H9 (cell line): ENCODE data around the gene MPV17L2. TPM values are rescaled to one million over a fixed set of nuclear protein-coding genes. Genes with fewer than 3 reads are reported as not detected.

Experiments
- DNase-seq: peaks from one replicate; pipeline ENCODE4 v3.0.0-alpha.2; 2017
- H2AFZ ChIP-seq: one replicate; pipeline ENCODE4 v1.6.1; 2013; ENCODE audit warnings: mild to moderate bottlenecking, low read length, control low read depth, moderate library complexity
- H2AK5ac ChIP-seq: 2 replicates; pipeline ENCODE4 v1.6.1; 2013; ENCODE audit warnings: low read length, control low read depth, mixed read lengths; ENCODE audit not compliant: insufficient read length
- H2BK120ac ChIP-seq: one replicate; pipeline ENCODE4 v1.6.1; 2013; ENCODE audit warnings: low read depth, mild to moderate bottlenecking, low read length, control low read depth, inconsistent platforms; ENCODE audit not compliant: poor library complexity, severe bottlenecking
- H2BK12ac ChIP-seq: 2 replicates; pipeline ENCODE4 v1.6.1; 2013; ENCODE audit warnings: low read length, control low read depth, mixed read lengths, low read depth; ENCODE audit not compliant: insufficient read length
- H2BK15ac ChIP-seq: 2 replicates; pipeline ENCODE4 v1.6.1; 2013; ENCODE audit warnings: low read depth, low read length, control low read depth
- H2BK20ac ChIP-seq: one replicate; pipeline ENCODE4 v1.6.1; 2013; ENCODE audit warnings: low read depth, mild to moderate bottlenecking, low read length, control low read depth, inconsistent platforms; ENCODE audit not compliant: poor library complexity, severe bottlenecking
- H2BK5ac ChIP-seq: 2 replicates; pipeline ENCODE4 v1.6.1; 2013; ENCODE audit warnings: low read length, control low read depth, mixed read lengths; ENCODE audit not compliant: insufficient read length
- H3K14ac ChIP-seq: 2 replicates; pipeline ENCODE4 v1.6.1; 2013; ENCODE audit warnings: low read length, control low read depth; ENCODE audit not compliant: insufficient read depth
- H3K18ac ChIP-seq: 2 replicates; pipeline ENCODE4 v1.6.1; 2013; ENCODE audit warnings: low read depth, mild to moderate bottlenecking, mixed read lengths, low read length, control low read depth; ENCODE audit not compliant: insufficient read length
- H3K23ac ChIP-seq: 2 replicates; pipeline ENCODE4 v1.6.1; 2013; ENCODE audit warnings: low read length, control low read depth, mixed read lengths, low read depth; ENCODE audit not compliant: insufficient read length
- H3K23me2 ChIP-seq: 2 replicates; pipeline ENCODE4 v1.6.1; 2013; ENCODE audit warnings: low read depth, mild to moderate bottlenecking, mixed read lengths, low read length, control low read depth; ENCODE audit not compliant: insufficient read length, poor library complexity, severe bottlenecking
- H3K27ac ChIP-seq: 2 replicates; pipeline ENCODE4 v1.5.1; 2013; ENCODE audit warnings: low read length, control low read depth, mixed read lengths, low read depth; ENCODE audit not compliant: insufficient read length
- H3K27me3 ChIP-seq: 2 replicates; pipeline ENCODE4 v1.6.1; 2013; ENCODE audit warnings: low read length, control low read depth, inconsistent platforms; ENCODE audit not compliant: insufficient read depth
- H3K4ac ChIP-seq: 2 replicates; pipeline ENCODE4 v1.6.1; 2013; ENCODE audit warnings: low read depth, mild to moderate bottlenecking, control low read depth, inconsistent platforms, low read length, moderate library complexity
- H3K4me1 ChIP-seq: 2 replicates; pipeline ENCODE4 v1.6.1; 2013; ENCODE audit warnings: low read length, control low read depth, inconsistent platforms; ENCODE audit not compliant: insufficient read depth
- H3K4me2 ChIP-seq: 2 replicates; pipeline ENCODE4 v1.6.1; 2013; ENCODE audit warnings: low read length, control low read depth, mixed read lengths; ENCODE audit not compliant: insufficient read length, insufficient read depth
- H3K56ac ChIP-seq: 2 replicates; pipeline ENCODE4 v1.6.1; 2013; ENCODE audit warnings: low read depth, mild to moderate bottlenecking, mixed read lengths, low read length, control low read depth; ENCODE audit not compliant: insufficient read length
- H3K79me1 ChIP-seq: 2 replicates; pipeline ENCODE4 v1.6.1; 2013; ENCODE audit warnings: low read depth, mild to moderate bottlenecking, moderate library complexity, low read length, control low read depth, inconsistent platforms; ENCODE audit not compliant: insufficient read depth, poor library complexity, severe bottlenecking
- H3K79me2 ChIP-seq: 2 replicates; pipeline ENCODE4 v1.6.1; 2013; ENCODE audit warnings: low read length, control low read depth, inconsistent platforms; ENCODE audit not compliant: insufficient read depth
- H3K9ac ChIP-seq: 2 replicates; pipeline ENCODE4 v1.6.1; 2013; ENCODE audit warnings: low read length, control low read depth, mixed read lengths; ENCODE audit not compliant: insufficient read length; ENCODE audit errors: extremely low read depth
- H3K9me3 ChIP-seq: one replicate; pipeline ENCODE4 v1.6.1; 2013; ENCODE audit warnings: low read depth, low read length, inconsistent platforms; ENCODE audit not compliant: control insufficient read depth
- H3T11ph ChIP-seq: one replicate; pipeline ENCODE4 v1.6.1; 2013; ENCODE audit warnings: mild to moderate bottlenecking, low read length, control low read depth, inconsistent platforms
- H4K20me1 ChIP-seq: one replicate; pipeline ENCODE4 v1.6.1; 2013; ENCODE audit not compliant: control insufficient read depth, insufficient read length, insufficient read depth
- H4K5ac ChIP-seq: 2 replicates; pipeline ENCODE4 v1.6.1; 2013; ENCODE audit warnings: low read depth, mild to moderate bottlenecking, mixed read lengths, low read length, control low read depth; ENCODE audit not compliant: insufficient read length
- H4K8ac ChIP-seq: replicated peaks from 2 replicates; pipeline ENCODE4 v1.6.1; 2013; ENCODE audit warnings: low read length, control low read depth, mixed read lengths, low read depth; ENCODE audit not compliant: insufficient read length
- H4K91ac ChIP-seq: 2 replicates; pipeline ENCODE4 v1.6.1; 2013; ENCODE audit warnings: low read depth, mild to moderate bottlenecking, moderate library complexity, mixed read lengths, low read length, control low read depth; ENCODE audit not compliant: insufficient read length
- H3K27ac Mint-ChIP-seq, 3 experiments: 2 replicates in 2 of 3; 3 replicates in 1 of 3; pipeline ENCODE4 v1.8.0; 2020 to 2021; ENCODE audit warnings: mixed read lengths in 3 of 3, mild to moderate bottlenecking in 1 of 3, moderate library complexity in 1 of 3
- H3K27me3 Mint-ChIP-seq: 2 replicates; pipeline ENCODE4 v1.8.0; 2021; ENCODE audit warnings: low read depth, mild to moderate bottlenecking, moderate library complexity, mixed read lengths
- H3K36me3 Mint-ChIP-seq, 3 experiments: 2 replicates in 2 of 3; 3 replicates in 1 of 3; pipeline ENCODE4 v1.8.0; 2020 to 2021; ENCODE audit warnings: low read depth in 3 of 3, mixed read lengths in 3 of 3; ENCODE audit not compliant: insufficient read depth in 1 of 3
- H3K4me1 Mint-ChIP-seq, 2 experiments: 2 replicates each; pipeline ENCODE4 v1.8.0; 2020; ENCODE audit warnings: mixed read lengths in 2 of 2
- H3K4me3 Mint-ChIP-seq, 2 experiments: 2 replicates in 1 of 2; 3 replicates in 1 of 2; pipeline ENCODE4 v1.8.0; 2020 to 2021; ENCODE audit warnings: mild to moderate bottlenecking in 2 of 2, mixed read lengths in 2 of 2, moderate library complexity in 1 of 2
- H3K9me3 Mint-ChIP-seq, 2 experiments: 2 replicates in 1 of 2; 3 replicates in 1 of 2; pipeline ENCODE4 v1.8.0; 2020; ENCODE audit warnings: mild to moderate bottlenecking in 2 of 2, mixed read lengths in 2 of 2, moderate library complexity in 1 of 2
- CTCF ChIP-seq: fragments of 200-600 bp; sonication (generic); conservative IDR thresholded peaks from 3 replicates; pipeline ENCODE4 v1.8.0; 2021; ENCODE audit warnings: antibody characterized with exemption, mild to moderate bottlenecking
- WGBS: extraction: QIAGEN DNeasy Blood & Tissue Kit; methylation state at CpG from one replicate; pipeline ENCODE4 v1.1.7; 2013; ENCODE audit warnings: missing lambda C conversion rate, low lambda C conversion rate, mixed read lengths; ENCODE audit not compliant: insufficient read length; ENCODE audit errors: extremely low coverage; 5-methylcytosine and 5-hydroxymethylcytosine counted together
- total RNA-seq: library from RNA; stranded (reverse); gene quantifications from 2 replicates; pipeline ENCODE4 v1.2.1, GENCODE V29; 2021

Gene MPV17L2
- total RNA-seq, 1 experiment from 2014 or later = 26.4 TPM

GRCh38 chr19:18149596-18149975, 43.4 kb upstream of the MPV17L2 start:
- Histone ChIP-seq H3K14ac (no peak overlapping the region), H3K23me2 (peaks cover 8% of the 10 kb centered on the region), H4K20me1 (no peaks in the 10 kb centered on the region), H3K79me1 (no peaks in the 10 kb centered on the region), H2AFZ (no peak overlapping the region), H2BK5ac (no peak overlapping the region), H3K4me1 (no peaks in the 10 kb centered on the region), H2AK5ac (no peak overlapping the region), H3K4ac (no peak overlapping the region), H3K27me3 (no peaks in the 10 kb centered on the region), H3K18ac (no peak overlapping the region), H3K56ac (no peak overlapping the region), H3K9me3 (no peaks in the 10 kb centered on the region), H4K5ac (no peak overlapping the region), H3T11ph (no peak overlapping the region), H3K4me2 (no peak overlapping the region), H4K8ac (no peak overlapping the region), H3K23ac (no peak overlapping the region), H2BK120ac (no peak overlapping the region), H2BK15ac (no peak overlapping the region), H4K91ac (no peak overlapping the region), H3K79me2 (no peaks in the 10 kb centered on the region), H3K9ac (no peak overlapping the region), H2BK20ac (no peak overlapping the region), H3K27ac (no peak overlapping the region), H2BK12ac (no peak overlapping the region)
- Mint-ChIP-seq H3K27me3 (no peaks in the 10 kb centered on the region; the same call in 1 of the 2 replicates), H3K4me1 (peaks cover 10 to 21% of the 10 kb centered on the region in 2 experiments), H3K27ac (no peak overlapping the region), H3K36me3 (peaks cover 19 to 26% (median 24%) of the 10 kb centered on the region in 3 experiments; a peak in 6 of 7 replicates), H3K9me3 (no peaks in the 10 kb centered on the region), H3K4me3 (no peak overlapping the region)
- no peak for TF ChIP-seq CTCF
- no peak for DNase-seq
- no CpG with 5 or more reads among the region's 16 CpGs for WGBS
